A549 (cell line): Measurements from ENCODE around the gene BMERB1. TPM values are rescaled to one million over a fixed set of nuclear protein-coding genes. Genes with fewer than 3 reads are reported as not detected.

Experiments
- ATAC-seq, 2 experiments: fragments of 200-7000 bp in 1 of 2; fragments of >200 bp in 1 of 2; cut with Nextera tagmentation in 1 of 2; cut with Tn5 transposase in 1 of 2; 3 replicates each; pipeline versions ENCODE4 v1.8.0 to v1.9.1; 2018 to 2020; ENCODE audit warnings: mild to moderate bottlenecking in 1 of 2, moderate library complexity in 1 of 2
- CTCF ChIA-PET: fragments of 300-600 bp; sonication (Branson Sonifier 250); formaldehyde crosslinking; extraction: SDS; loops from one replicate; lab custom pipeline; 2021; ENCODE audit warnings: antibody characterized with exemption, inconsistent platforms; lab: Yijun Ruan, JAX
- POLR2A ChIA-PET: fragments of 350-600 bp; formaldehyde crosslinking; extraction: SDS; loops from one replicate; lab custom pipeline; 2021; ENCODE audit warnings: antibody characterized with exemption, inconsistent platforms; lab: Yijun Ruan, JAX
- DNase-seq, 2 experiments: peaks; one replicate each; pipeline versions ENCODE4 v3.0.0 to v3.0.0-alpha.2; 2011 to 2016; ENCODE audit warnings: low read depth in 1 of 2, low spot score in 1 of 2
- FAIRE-seq: peaks from 2 replicates; lab custom pipeline; 2011; peaks lifted over from hg19 to GRCh38; lab: Jason Lieb, UNC
- H3K27ac ChIP-seq, 2 experiments: fragments of >200 bp; sonication (Bioruptor Twin); formaldehyde crosslinking; 3 replicates each; pipeline ENCODE4 v1.5.1; 2016 to 2017
- H3K4me1 ChIP-seq: fragments of >200 bp; sonication (Bioruptor Twin); formaldehyde crosslinking; 3 replicates; pipeline ENCODE4 v1.6.1; 2016
- H3K4me2 ChIP-seq: fragments of >200 bp; sonication (Bioruptor Twin); formaldehyde crosslinking; 3 replicates; pipeline ENCODE4 v1.6.1; 2016
- H3K4me3 ChIP-seq: fragments of >200 bp; sonication (Bioruptor Twin); formaldehyde crosslinking; 3 replicates; pipeline ENCODE4 v1.5.1; 2016
- H3K9me3 ChIP-seq: fragments of >200 bp; sonication (Bioruptor Twin); formaldehyde crosslinking; 3 replicates; pipeline ENCODE4 v1.6.1; 2016
- BHLHE40 ChIP-seq: IDR thresholded peaks from 2 replicates; pipeline ENCODE4 v1.6.1; 2012; ENCODE audit warnings: low read depth, low read length, inconsistent platforms
- CBX2 ChIP-seq: fragments of 200-600 bp; sonication (generic); IDR thresholded peaks from 2 replicates; pipeline ENCODE4 v1.6.1; 2016; ENCODE audit warnings: low read depth, mild to moderate bottlenecking, borderline replicate concordance
- CEBPB ChIP-seq, 2 experiments: fragments of >200 bp in 1 of 2; sonication (Bioruptor Twin) in 1 of 2; formaldehyde crosslinking in 1 of 2; IDR thresholded peaks; 2 replicates each; pipeline ENCODE4 v1.6.1; 2012 to 2016
- EHF ChIP-seq: fragments of 250-450 bp; sonication (Bioruptor Pico); IDR thresholded peaks from 2 replicates; pipeline ENCODE4 v1.5.0; 2020; ENCODE audit warnings: mild to moderate bottlenecking
- FOSL2 ChIP-seq, 2 experiments: fragments of 450-650 bp in 1 of 2; fragments of >200 bp in 1 of 2; sonication (Bioruptor Twin) in 1 of 2; formaldehyde crosslinking; IDR thresholded peaks; 2 replicates each; pipeline versions ENCODE4 v1.5.0 to v1.6.1; 2016 to 2020; ENCODE audit warnings: mild to moderate bottlenecking in 1 of 2, moderate library complexity in 1 of 2
- GATA3 ChIP-seq: IDR thresholded peaks from 2 replicates; pipeline ENCODE4 v1.6.1; 2012; ENCODE audit warnings: borderline replicate concordance
- HDAC2 ChIP-seq: fragments of 200-600 bp; sonication (generic); IDR thresholded peaks from 2 replicates; pipeline ENCODE4 v1.6.1; 2016
- JUNB ChIP-seq: fragments of >200 bp; sonication (Bioruptor Twin); formaldehyde crosslinking; IDR thresholded peaks from 2 replicates; pipeline ENCODE4 v1.6.1; 2016
- KDM1A ChIP-seq: fragments of 200-600 bp; sonication (generic); IDR thresholded peaks from 2 replicates; pipeline ENCODE4 v1.6.1; 2016; ENCODE audit warnings: low read depth, mild to moderate bottlenecking
- MAX ChIP-seq: IDR thresholded peaks from 2 replicates; pipeline ENCODE4 v1.6.1; 2012
- MYC ChIP-seq: IDR thresholded peaks from 2 replicates; pipeline ENCODE4 v1.6.1; 2012; ENCODE audit warnings: mild to moderate bottlenecking, inconsistent platforms, low read length, improper control_type of control experiment, borderline replicate concordance
- NFE2L2 ChIP-seq: fragments of 150-350 bp; conservative IDR thresholded peaks from 2 replicates; pipeline ENCODE4 v1.6.1; 2014; ENCODE audit warnings: low read length
- NR3C1 ChIP-seq: fragments of >200 bp; sonication (Bioruptor Twin); formaldehyde crosslinking; IDR thresholded peaks from 3 replicates; pipeline ENCODE4 v1.6.1; 2017
- PHF8 ChIP-seq: fragments of 200-600 bp; sonication (generic); IDR thresholded peaks from 2 replicates; pipeline ENCODE4 v1.6.1; 2016; ENCODE audit warnings: low read depth, mild to moderate bottlenecking, antibody characterized with exemption, moderate library complexity, borderline replicate concordance
- RAD21 ChIP-seq, 2 experiments: fragments of >200 bp in 1 of 2; sonication (Bioruptor Twin) in 1 of 2; formaldehyde crosslinking in 1 of 2; IDR thresholded peaks in 1 of 2; conservative IDR thresholded peaks in 1 of 2; 2 replicates in 1 of 2; 3 replicates in 1 of 2; pipeline ENCODE4 v1.6.1; 2012 to 2018; ENCODE audit warnings: inconsistent platforms in 1 of 2
- RARB ChIP-seq: fragments of 250-450 bp; sonication (Bioruptor Pico); IDR thresholded peaks from 2 replicates; pipeline ENCODE4 v1.8.0; 2021; ENCODE audit warnings: mild to moderate bottlenecking, moderate library complexity
- RCOR1 ChIP-seq: fragments of 150-350 bp; IDR thresholded peaks from 2 replicates; pipeline ENCODE4 v1.6.1; 2014; ENCODE audit warnings: antibody characterized with exemption, low read length, low read depth
- RNF2 ChIP-seq: fragments of 200-600 bp; sonication (generic); IDR thresholded peaks from 2 replicates; pipeline ENCODE4 v1.6.1; 2016; ENCODE audit warnings: low read depth, mild to moderate bottlenecking, antibody characterized with exemption, moderate library complexity, borderline replicate concordance
- SREBF2 ChIP-seq: fragments of 450-650 bp; IDR thresholded peaks from 2 replicates; pipeline ENCODE4 v1.6.1; 2014; ENCODE audit warnings: mild to moderate bottlenecking, moderate library complexity
- USF2 ChIP-seq: fragments of 450-650 bp; IDR thresholded peaks from 2 replicates; pipeline ENCODE4 v1.6.1; 2014; ENCODE audit warnings: antibody characterized with exemption
- ZSCAN20 ChIP-seq: fragments of 250-450 bp; sonication (Bioruptor Pico); IDR thresholded peaks from 2 replicates; pipeline ENCODE4 v1.8.0; 2022; ENCODE audit warnings: mild to moderate bottlenecking, moderate library complexity
- WGBS: methylation state at CpG from one replicate; pipeline ENCODE4 v1.1.6; 2017; ENCODE audit errors: missing lambda C conversion rate; 5-methylcytosine and 5-hydroxymethylcytosine counted together
- polyA plus RNA-seq, 4 experiments: library from polyadenylated mRNA; depleted of rRNA in 3 of 4; stranded (reverse); fragments of >200 nt; fragmentation: RNase III in 1 of 4; extraction: RNeasy Plus Mini Kit Qiagen cat#74134 plus additional on column Dnase treatment in 1 of 4; gene quantifications; 2 replicates in 3 of 4; 3 replicates in 1 of 4; pipeline ENCODE4 v1.2.3, GENCODE V29; 2011 to 2017

The BMERB1 gene
- polyA plus RNA-seq, 2 of the 4 experiments (the other 2 are of a cell fraction): 44.7 to 48.9 TPM

GRCh38 chr16:15434079-15434424 lies 336 bp upstream of the BMERB1 start (continued):
- TF ChIP-seq PHF8 (no peak), RCOR1 (no peak), CEBPB (IDR thresholded peaks at IDR 0.05) (no peak), EHF (CRISPR knock-in tag) (no peak), BHLHE40 (no peak)
- TF ChIP-seq, all 56 proteins: peak for 0

- Histone ChIP-seq H3K4me2 (peak overlapping the region; percentile 91), H3K27ac (peak overlapping the region; percentile 74 to 91), H3K4me1 (peaks cover 45% of the 10 kb centered on the region), H3K9me3 (no peaks in the 10 kb centered on the region), H3K4me3 (peak overlapping the region; percentile 73)
- DNase-seq: no peak
- WGBS: 16% methylated on average over 21 of the region's 22 CpGs
- TF ChIP-seq HDAC2 (peak; percentile 1; the same call in 1 of the 2 replicates), MYC (no peak), RAD21 (conservative IDR thresholded peaks at IDR 0.05 in 1 of 2, IDR thresholded peaks at IDR 0.05 in 1 of 2) (peak in 1 of 2 experiments; percentile 13; a peak in 1 of 5 replicates)
- CTCF ChIA-PET: interaction anchor here (0.6 to 12.8 kb wide), 4 partner anchors 36 to 116 kb away, joined by 3 to 112 read pairs (median 3); no protein-coding TSS in a partner anchor
- peak; percentile 32 to 34; a peak in 4 of 6 replicates for ATAC-seq
- no peak for FAIRE-seq
- POLR2A ChIA-PET: interaction anchor here (0.5 kb wide), 1 partner anchor 148 kb away, joined by 4 read pairs; no protein-coding TSS in a partner anchor
Observed at GRCh38 chr16:15435216-15435864, 952 bp downstream of the BMERB1 start.

- ChIA-PET POLR2A (no interaction called here), CTCF (interaction anchor here (1.0 to 6.1 kb wide), 5 partner anchors 12 to 113 kb away, joined by 3 to 34 read pairs (median 3); no protein-coding TSS in a partner anchor)
- 80% methylated on average over 4 of the region's 4 CpGs for WGBS
- H3K4me3 ChIP-seq: no peak overlapping the region
- peak overlapping the region; percentile 85 to 91 for H3K27ac ChIP-seq
- TF ChIP-seq JUNB: no peak
- TF ChIP-seq HDAC2: 0 out of 2 replicates have a peak, but pooled peaks have one; percentile 63
- no peak for TF ChIP-seq SREBF2
- TF ChIP-seq RARB (CRISPR knock-in tag): no peak
- TF ChIP-seq BHLHE40: no peak
- TF ChIP-seq KDM1A: 0 out of 2 replicates have a peak, but pooled peaks have one; percentile 75
- H3K9me3 ChIP-seq: peaks cover 5% of the 10 kb centered on the region; the same call in 1 of the 3 replicates
- DNase-seq: no peak
- ATAC-seq: no peak
- peaks cover 78% of the 10 kb centered on the region for H3K4me1 ChIP-seq
- no peak for FAIRE-seq
- peak overlapping the region; percentile 74 for H3K4me2 ChIP-seq
Observed at GRCh38 chr16:15439102-15439501, 4.7 kb downstream of the BMERB1 start.

GRCh38 chr16:15439521-15439920 lies 5.1 kb downstream of the BMERB1 start:
- CTCF ChIA-PET: interaction anchor here (1.0 to 6.1 kb wide), 5 partner anchors 12 to 112 kb away, joined by 3 to 34 read pairs (median 3); no protein-coding TSS in a partner anchor
- peak overlapping the region; percentile 85 to 91 for H3K27ac ChIP-seq
- POLR2A ChIA-PET: interaction anchor here (0.8 kb wide), 1 partner anchor 111 kb away, joined by 3 read pairs; no protein-coding TSS in a partner anchor

GRCh38 chr16:15440852-15441251 lies 6.5 kb downstream of the BMERB1 start:
- H3K27ac ChIP-seq: peak overlapping the region; percentile 85 to 91
- WGBS: 56% methylated on average over 3 of the region's 3 CpGs
- peaks cover 75% of the 10 kb centered on the region for H3K4me1 ChIP-seq
- peak; percentile 86 to 87; a peak in 5 of 6 replicates for ATAC-seq
- H3K4me2 ChIP-seq: peak overlapping the region; percentile 74
- peaks cover 9% of the 10 kb centered on the region; the same call in 1 of the 3 replicates for H3K9me3 ChIP-seq
- CTCF ChIA-PET: interaction anchor here (6.1 kb wide), 1 partner anchor 15 kb away, joined by 34 read pairs; no protein-coding TSS in a partner anchor
- no peak for FAIRE-seq
- POLR2A ChIA-PET: no interaction called here
- peak overlapping the region; percentile 0; the same call in 1 of the 3 replicates for H3K4me3 ChIP-seq
- peak; percentile 80 for TF ChIP-seq JUNB
- peak; percentile 52; the same call in 1 of the 2 replicates for TF ChIP-seq MAX
- TF ChIP-seq FOSL2 (IDR thresholded peaks at IDR 0.05): peak; percentile 83
- TF ChIP-seq FOSL2 (CRISPR knock-in tag; IDR thresholded peaks at IDR 0.05): peak; percentile 91
- peak; percentile 60 for TF ChIP-seq GATA3
- no peak for TF ChIP-seq USF2
- DNase-seq: peak; percentile 58 to 86

More at GRCh38 chr16:15439521-15439920, 5.1 kb downstream of the BMERB1 start:
- no peak for TF ChIP-seq CBX2
- no peak for TF ChIP-seq KDM1A
- no peak for TF ChIP-seq RNF2
- TF ChIP-seq ZSCAN20 (CRISPR knock-in tag): no peak
- no peak for TF ChIP-seq NFE2L2
- TF ChIP-seq JUNB: no peak
- no peak for TF ChIP-seq NR3C1
- no peak for TF ChIP-seq CEBPB (IDR thresholded peaks at IDR 0.05)
- H3K9me3 ChIP-seq: peaks cover 5% of the 10 kb centered on the region; the same call in 1 of the 3 replicates
- H3K4me1 ChIP-seq: peaks cover 78% of the 10 kb centered on the region
- 0 out of 3 replicates have a peak overlapping the region, but pooled peaks have one; percentile 11 for H3K4me3 ChIP-seq
- ATAC-seq (no peak), FAIRE-seq (no peak), DNase-seq (no peak)
- WGBS: 75% methylated on average over 4 of the region's 4 CpGs
- H3K4me2 ChIP-seq: peak overlapping the region; percentile 74
